ENCODE measurements around the gene HOXC10.

The HOXC10 gene

GRCh38 chr12:54017027-54017788 lies 32.3 kb downstream of the HOXC10 start:
- DNase-seq (ENCODE audit: low spot score) = no peak

- DNase-seq (ENCODE audit: low spot score) = peak; percentile 27
Measured at GRCh38 chr12:54017878-54018467, 33.0 kb downstream of the HOXC10 start.

- no peak for DNase-seq (ENCODE audit: low spot score)
Measured at GRCh38 chr12:54018468-54018984, 33.6 kb downstream of the HOXC10 start.

GRCh38 chr12:54019091-54019811 lies 34.3 kb downstream of the HOXC10 start:
- DNase-seq (ENCODE audit: low spot score) = no peak

- no peak for DNase-seq (ENCODE audit: low spot score)
Measured at GRCh38 chr12:54019924-54020590, 35.1 kb downstream of the HOXC10 start.

GRCh38 chr12:54020591-54021405 lies 35.9 kb downstream of the HOXC10 start:
- no peak for DNase-seq (ENCODE audit: low spot score)

- DNase-seq (ENCODE audit: low spot score) = no peak
Measured at GRCh38 chr12:54021432-54022013, 36.6 kb downstream of the HOXC10 start.

- no peak for DNase-seq (ENCODE audit: low spot score)
Measured at GRCh38 chr12:54022960-54023884, 38.3 kb downstream of the HOXC10 start.

GRCh38 chr12:54024127-54024526 lies 39.2 kb downstream of the HOXC10 start:
- DNase-seq (ENCODE audit: low spot score) = no peak

GRCh38 chr12:54024581-54025305 lies 39.8 kb downstream of the HOXC10 start:
- no peak for DNase-seq (ENCODE audit: low spot score)

- no peak for DNase-seq (ENCODE audit: low spot score)
Measured at GRCh38 chr12:54025499-54026405, 40.8 kb downstream of the HOXC10 start.

GRCh38 chr12:54026640-54027441 lies 41.9 kb downstream of the HOXC10 start:
- DNase-seq (ENCODE audit: low spot score) = no peak

GRCh38 chr12:54027442-54027786 lies 42.5 kb downstream of the HOXC10 start:
- DNase-seq (ENCODE audit: low spot score) = no peak

GRCh38 chr12:54028314-54029201 lies 43.6 kb downstream of the HOXC10 start, which contains the start of gene HOXC6:
Gene HOXC6, plus strand, starts transcription at chr12:54028440. Its CDS starts 82 bp downstream, at chr12:54028522.
- no peak for DNase-seq (ENCODE audit: low spot score)

- DNase-seq (ENCODE audit: low spot score) = no peak
Measured at GRCh38 chr12:54029529-54030441, 44.8 kb downstream of the HOXC10 start.
